Fibroblast of the conjunctiva (primary cell): Measurements from ENCODE around the gene TDRD9.
"Not testable (repeated sequence)": the region's sequence is repeated elsewhere in the genome, so short reads cannot be mapped to it uniquely, and the experiment has no call there.

Source experiments
- DNase-seq: peaks from one replicate; pipeline ENCODE4 v3.0.0-alpha.2; 2010; ENCODE audit warnings: low read depth

The TDRD9 gene

GRCh38 chr14:103928011-103928890 is at the start of gene TDRD9:
Gene TDRD9 (plus strand): TSS chr14:103928456. CDS start chr14:103928510, 54 bp downstream.
- no peak for DNase-seq

- no peak for DNase-seq
These were observed 49.1 kb upstream of the TDRD9 start for GRCh38 chr14:103879118-103879569.

- no peak for DNase-seq
These were observed 48.5 kb upstream of the TDRD9 start for GRCh38 chr14:103879570-103880347.

- DNase-seq, result peak; percentile 40
These were observed 47.6 kb upstream of the TDRD9 start for GRCh38 chr14:103880348-103881267.

GRCh38 chr14:103881268-103882201 is 46.7 kb upstream of the TDRD9 start:
- no peak for DNase-seq

- DNase-seq, result no peak
These were observed 45.6 kb upstream of the TDRD9 start for GRCh38 chr14:103882503-103883262.

GRCh38 chr14:103883263-103883523 is 45.1 kb upstream of the TDRD9 start:
- no peak for DNase-seq

GRCh38 chr14:103884854-103885253 is 43.4 kb upstream of the TDRD9 start:
- no peak for DNase-seq

- DNase-seq, result no peak
These were observed 42.7 kb upstream of the TDRD9 start for GRCh38 chr14:103885509-103885932.

GRCh38 chr14:103886304-103887169 is 41.7 kb upstream of the TDRD9 start:
- DNase-seq, result no peak

GRCh38 chr14:103887170-103887501 is 41.1 kb upstream of the TDRD9 start:
- no peak for DNase-seq

GRCh38 chr14:103887557-103888115 is 40.6 kb upstream of the TDRD9 start:
- DNase-seq, result no peak

- not testable (repeated sequence) for DNase-seq
These were observed 39.3 kb upstream of the TDRD9 start for GRCh38 chr14:103889002-103889312.

- no peak for DNase-seq
These were observed 38.8 kb upstream of the TDRD9 start for GRCh38 chr14:103889313-103890051.

- DNase-seq, result no peak
These were observed 38.2 kb upstream of the TDRD9 start for GRCh38 chr14:103890052-103890371.

GRCh38 chr14:103890821-103891666 is 37.2 kb upstream of the TDRD9 start:
- DNase-seq, result no peak

- no peak for DNase-seq
These were observed 36.5 kb upstream of the TDRD9 start for GRCh38 chr14:103891667-103892215.
